CD4-positive, alpha-beta memory T cell (primary cell): ENCODE data around the gene HLF. TPM values are rescaled to one million over a fixed set of nuclear protein-coding genes. Genes with fewer than 3 reads are reported as not detected.

Source experiments
- CTCF ChIA-PET: fragments of 350-600 bp; sonication (Branson Sonifier 250); formaldehyde crosslinking; loops from one replicate; lab custom pipeline; 2021; ENCODE audit warnings: inconsistent platforms; ENCODE audit not compliant: partially characterized antibody; lab: Charles Lee
- POLR2A ChIA-PET: fragments of 350-600 bp; sonication (Branson Sonifier 250); formaldehyde crosslinking; loops from one replicate; lab custom pipeline; 2021; ENCODE audit not compliant: partially characterized antibody; lab: Charles Lee
- DNase-seq, 5 donors: peaks; one replicate each; pipeline versions ENCODE4 v3.0.0 to v3.0.0-alpha.2; 2020 to 2022; ENCODE audit warnings: mixed read lengths in 1 of 5
- H3K27ac ChIP-seq: one replicate; pipeline ENCODE4 v1.7.0; 2013; ENCODE audit warnings: low read depth, low read length
- H3K27me3 ChIP-seq: 2 replicates; pipeline ENCODE4 v1.7.0; 2013; ENCODE audit warnings: mild to moderate bottlenecking, low read length, moderate library complexity; ENCODE audit not compliant: insufficient read depth
- H3K36me3 ChIP-seq: 2 replicates; pipeline ENCODE4 v1.7.0; 2013; ENCODE audit warnings: mild to moderate bottlenecking, low read length, moderate library complexity; ENCODE audit not compliant: insufficient read depth
- H3K4me1 ChIP-seq: 2 replicates; pipeline ENCODE4 v1.7.0; 2013; ENCODE audit warnings: mild to moderate bottlenecking, low read length, moderate library complexity; ENCODE audit not compliant: insufficient read depth
- H3K4me3 ChIP-seq, 2 donors: one replicate each; pipeline ENCODE4 v1.7.0; 2013; ENCODE audit warnings: low read length in 2 of 2, mild to moderate bottlenecking in 1 of 2
- H3K9me3 ChIP-seq, 2 donors: one replicate each; pipeline ENCODE4 v1.7.0; 2013; ENCODE audit warnings: low read length in 2 of 2, control low read depth in 1 of 2; ENCODE audit not compliant: control insufficient read depth in 1 of 2
- H3K27ac Mint-ChIP-seq, 7 donors: one replicate each; pipeline ENCODE4 v1.8.0; 2020 to 2021; ENCODE audit warnings: mixed read lengths in 7 of 7, mild to moderate bottlenecking in 6 of 7, inconsistent platforms in 3 of 7, moderate library complexity in 3 of 7
- H3K27me3 Mint-ChIP-seq, 2 donors: one replicate each; pipeline ENCODE4 v1.8.0; 2020 to 2021; ENCODE audit warnings: mixed read lengths in 2 of 2
- H3K36me3 Mint-ChIP-seq, 2 donors: one replicate each; pipeline ENCODE4 v1.8.0; 2020 to 2021; ENCODE audit warnings: mixed read lengths in 2 of 2, inconsistent platforms in 1 of 2, mild to moderate bottlenecking in 1 of 2
- H3K4me1 Mint-ChIP-seq, 4 donors: one replicate each; pipeline ENCODE4 v1.8.0; 2020 to 2021; ENCODE audit warnings: mixed read lengths in 4 of 4, mild to moderate bottlenecking in 1 of 4
- H3K4me3 Mint-ChIP-seq, 8 donors: one replicate each; pipeline ENCODE4 v1.8.0; 2020 to 2021; ENCODE audit warnings: mixed read lengths in 8 of 8, mild to moderate bottlenecking in 7 of 8, moderate library complexity in 6 of 8, inconsistent platforms in 3 of 8
- H3K9me3 Mint-ChIP-seq, 8 donors: one replicate each; pipeline ENCODE4 v1.8.0; 2020 to 2021; ENCODE audit warnings: mixed read lengths in 8 of 8, mild to moderate bottlenecking in 5 of 8, inconsistent platforms in 3 of 8, moderate library complexity in 1 of 8
- intact Hi-C: fragments of 100-400 bp; cut with micrococcal nuclease; formaldehyde crosslinking; loops from one replicate; pipeline ENCODE4 v1.15.1; 2023
- polyA plus RNA-seq, 2 donors: library from polyadenylated mRNA; unstranded; fragments of 300-500 nt; fragmentation: Illumina TruSeq; gene quantifications; one replicate each; pipeline ENCODE4 v1.2.3, GENCODE V29; 2021
- total RNA-seq, 2 experiments: library from RNA; stranded (reverse); gene quantifications; one replicate each; pipeline ENCODE4 v1.2.3, GENCODE V29; 2021

Gene HLF
- total and polyA plus RNA-seq, 4 experiments from 2014 or later = 3.2 to 3.9 (median 3.6) TPM

DNA sequence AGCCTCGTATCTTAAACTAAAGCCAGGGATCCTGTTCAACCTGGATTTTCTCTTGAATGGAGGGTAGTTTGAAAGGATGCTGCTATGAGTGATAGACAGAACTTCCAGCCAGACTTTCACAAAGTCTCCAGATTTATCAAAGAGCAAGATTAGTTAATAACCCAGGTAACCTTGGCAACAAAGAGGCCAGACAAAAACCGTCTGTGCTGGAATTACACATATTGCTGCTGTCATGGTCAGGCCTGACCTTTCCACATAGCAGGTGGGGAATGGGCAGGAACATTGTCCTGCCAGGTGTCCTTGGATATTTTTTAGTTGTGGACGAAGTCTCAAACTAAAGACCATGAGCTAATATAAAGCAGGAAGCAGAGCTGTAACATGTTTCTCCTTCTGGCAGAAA lies 52.5 kb downstream of the HLF start:
- peaks cover 2 to 32% of the 10 kb centered on the region in 2 donors for H3K36me3 Mint-ChIP-seq
- no peak for DNase-seq
- ChIA-PET POLR2A (no interaction called here), CTCF (no interaction called here)
- Histone ChIP-seq H3K4me1 (no peaks in the 10 kb centered on the region), H3K4me3 (no peak overlapping the region), H3K27me3 (no peaks in the 10 kb centered on the region), H3K36me3 (no peaks in the 10 kb centered on the region), H3K9me3 (no peaks in the 10 kb centered on the region), H3K27ac (no peak overlapping the region)
- no peaks in the 10 kb centered on the region for H3K27me3 Mint-ChIP-seq
- H3K9me3 Mint-ChIP-seq = no peaks in the 10 kb centered on the region
- no peak overlapping the region for H3K27ac Mint-ChIP-seq
- H3K4me1 Mint-ChIP-seq = peaks cover 0 to 3% (median 0%) of the 10 kb centered on the region in 4 donors
- intact Hi-C loops = no loop called here
- H3K4me3 Mint-ChIP-seq = no peak overlapping the region

GRCh38 chr17:55318081-55318480 lies 53.3 kb downstream of the HLF start:
- Histone ChIP-seq H3K36me3 (no peaks in the 10 kb centered on the region), H3K4me3 (no peak overlapping the region), H3K4me1 (no peaks in the 10 kb centered on the region), H3K9me3 (no peaks in the 10 kb centered on the region), H3K27ac (no peak overlapping the region), H3K27me3 (no peaks in the 10 kb centered on the region)
- DNase-seq = no peak
- ChIA-PET POLR2A (no interaction called here), CTCF (interaction anchor here (0.9 kb wide), 1 partner anchor 23 kb away, joined by 4 read pairs; no protein-coding TSS in a partner anchor)
- Mint-ChIP-seq H3K4me3 (no peak overlapping the region), H3K36me3 (peaks cover 2 to 32% of the 10 kb centered on the region in 2 donors), H3K9me3 (no peaks in the 10 kb centered on the region), H3K4me1 (peaks cover 0 to 3% (median 0%) of the 10 kb centered on the region in 4 donors), H3K27me3 (no peaks in the 10 kb centered on the region), H3K27ac (peak overlapping the region in 1 of 7 donors; percentile 70)
- intact Hi-C loops = no loop called here

GRCh38 chr17:55318715-55319487 lies 54.1 kb downstream of the HLF start:
- H3K36me3 Mint-ChIP-seq = peaks cover 2 to 32% of the 10 kb centered on the region in 2 donors
- H3K4me3 Mint-ChIP-seq = no peak overlapping the region
- CTCF ChIA-PET = interaction anchor here (0.9 kb wide), 1 partner anchor 24 kb away, joined by 4 read pairs; no protein-coding TSS in a partner anchor
- POLR2A ChIA-PET = no interaction called here
- peaks cover 0 to 3% (median 0%) of the 10 kb centered on the region in 4 donors for H3K4me1 Mint-ChIP-seq
- H3K4me1 ChIP-seq = no peaks in the 10 kb centered on the region
- DNase-seq = no peak
- H3K36me3 ChIP-seq = no peaks in the 10 kb centered on the region
- no peaks in the 10 kb centered on the region for H3K27me3 Mint-ChIP-seq
- H3K4me3 ChIP-seq = no peak overlapping the region
- H3K27ac Mint-ChIP-seq = peak overlapping the region in 1 of 7 donors; percentile 70
- intact Hi-C loops = no loop called here
- H3K9me3 ChIP-seq = no peaks in the 10 kb centered on the region
- no peaks in the 10 kb centered on the region for H3K9me3 Mint-ChIP-seq
- H3K27ac ChIP-seq = no peak overlapping the region
- no peaks in the 10 kb centered on the region for H3K27me3 ChIP-seq

DNA sequence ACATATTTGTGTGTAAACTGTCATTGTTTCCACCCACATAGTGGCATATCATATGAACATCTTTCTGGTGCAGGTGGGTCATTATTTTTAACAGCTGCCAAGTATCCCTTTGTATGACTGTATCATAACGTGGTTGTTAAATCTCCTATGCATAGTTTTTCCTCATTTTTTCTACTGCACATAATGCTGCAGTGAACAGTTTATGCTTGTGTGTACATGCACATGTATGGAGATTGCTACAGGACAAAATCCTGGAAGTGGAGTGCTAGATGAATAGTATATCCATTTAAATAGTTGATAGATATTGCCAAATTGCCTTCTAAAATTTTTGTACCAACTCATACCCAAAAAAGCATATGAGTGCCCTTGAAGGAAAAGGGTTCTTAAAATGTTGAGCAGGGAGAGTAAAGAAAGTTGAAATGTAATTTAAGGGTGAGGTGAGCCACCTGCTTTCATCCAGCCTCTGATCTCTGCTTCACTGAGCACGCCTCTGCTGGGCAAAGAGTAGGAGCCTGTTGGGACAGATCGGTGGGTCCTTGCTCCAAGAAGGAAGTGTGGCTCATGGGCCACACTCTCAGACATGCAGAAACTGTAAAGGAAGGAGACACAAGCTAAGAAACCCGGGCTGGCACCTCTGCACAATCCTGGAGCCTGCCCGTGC lies 55.3 kb downstream of the HLF start:
- POLR2A ChIA-PET = no interaction called here
- intact Hi-C loops = no loop called here
- CTCF ChIA-PET = no interaction called here

GRCh38 chr17:55320594-55321426 lies 56.0 kb downstream of the HLF start:
- CTCF ChIA-PET = no interaction called here

More for the DNA sequence above, 55.3 kb downstream of the HLF start:
- no peak overlapping the region for H3K27ac Mint-ChIP-seq
- Histone ChIP-seq H3K27ac (no peak overlapping the region), H3K4me3 (no peak overlapping the region), H3K36me3 (no peaks in the 10 kb centered on the region), H3K4me1 (no peaks in the 10 kb centered on the region), H3K9me3 (no peaks in the 10 kb centered on the region), H3K27me3 (no peaks in the 10 kb centered on the region)
- peaks cover 2 to 26% of the 10 kb centered on the region in 2 donors for H3K36me3 Mint-ChIP-seq
- DNase-seq = no peak
- H3K27me3 Mint-ChIP-seq = no peaks in the 10 kb centered on the region
- H3K9me3 Mint-ChIP-seq = no peaks in the 10 kb centered on the region
- H3K4me1 Mint-ChIP-seq = no peaks in the 10 kb centered on the region
- no peak overlapping the region for H3K4me3 Mint-ChIP-seq

DNA sequence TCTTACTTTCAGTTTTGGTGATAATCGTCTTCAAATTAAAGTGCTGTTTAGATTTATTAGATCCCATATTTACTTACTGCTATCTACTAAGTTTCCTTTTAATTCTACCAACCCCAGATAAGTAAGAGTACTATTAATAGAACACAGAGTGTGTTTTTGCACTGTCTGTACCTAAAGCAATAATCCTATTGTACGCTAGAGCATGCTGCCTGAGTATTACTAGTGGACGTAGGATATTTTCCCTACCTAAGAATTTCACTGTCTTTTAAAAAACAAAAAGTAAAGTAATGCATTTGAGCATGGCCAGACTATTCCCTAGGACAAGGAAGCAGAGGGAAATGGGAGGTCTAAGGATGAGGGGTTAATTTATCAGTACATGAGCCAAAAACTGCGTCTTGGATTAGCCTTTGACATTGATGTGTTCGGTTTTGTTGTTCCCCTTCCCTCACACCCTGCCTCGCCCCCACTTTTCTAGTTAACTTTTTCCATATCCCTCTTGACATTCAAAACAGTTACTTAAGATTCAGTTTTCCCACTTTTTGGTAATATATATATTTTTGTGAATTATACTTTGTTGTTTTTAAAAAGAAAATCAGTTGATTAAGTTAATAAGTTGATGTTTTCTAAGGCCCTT lies 56.8 kb downstream of the HLF start:
- no peak overlapping the region for H3K4me3 Mint-ChIP-seq
- H3K27ac Mint-ChIP-seq = no peak overlapping the region
- no peak overlapping the region for H3K4me3 ChIP-seq
- CTCF ChIA-PET = no interaction called here
- no peaks in the 10 kb centered on the region for H3K4me1 Mint-ChIP-seq
- H3K4me1 ChIP-seq = no peaks in the 10 kb centered on the region
- peaks cover 2 to 19% of the 10 kb centered on the region in 2 donors for H3K36me3 Mint-ChIP-seq
- no peaks in the 10 kb centered on the region for H3K27me3 Mint-ChIP-seq
- H3K27me3 ChIP-seq = no peaks in the 10 kb centered on the region
- no peak overlapping the region for H3K27ac ChIP-seq
- no peaks in the 10 kb centered on the region for H3K36me3 ChIP-seq
- H3K9me3 Mint-ChIP-seq = no peaks in the 10 kb centered on the region
- intact Hi-C loops = no loop called here
- POLR2A ChIA-PET = no interaction called here
- no peak for DNase-seq
- no peaks in the 10 kb centered on the region for H3K9me3 ChIP-seq

More at GRCh38 chr17:55320594-55321426, 56.0 kb downstream of the HLF start:
- Histone ChIP-seq H3K4me1 (no peaks in the 10 kb centered on the region), H3K4me3 (no peak overlapping the region), H3K9me3 (no peaks in the 10 kb centered on the region), H3K27me3 (no peaks in the 10 kb centered on the region), H3K36me3 (no peaks in the 10 kb centered on the region), H3K27ac (no peak overlapping the region)
- Mint-ChIP-seq H3K36me3 (peaks cover 2 to 26% of the 10 kb centered on the region in 2 donors), H3K27ac (no peak overlapping the region), H3K4me3 (no peak overlapping the region), H3K4me1 (no peaks in the 10 kb centered on the region), H3K27me3 (no peaks in the 10 kb centered on the region), H3K9me3 (no peaks in the 10 kb centered on the region)
- intact Hi-C loops = no loop called here
- POLR2A ChIA-PET = no interaction called here
- no peak for DNase-seq
